Mesendoderm (in vitro differentiated cells): ENCODE results near the gene SYT1.

Experiments used
- DNase-seq: peaks from one replicate; pipeline ENCODE4 v3.0.0; 2013
- H2AK5ac ChIP-seq: 2 replicates; pipeline ENCODE4 v1.6.1; 2013; ENCODE audit warnings: low read length, inconsistent platforms
- H2BK120ac ChIP-seq: 2 replicates; pipeline ENCODE4 v1.6.1; 2013; ENCODE audit warnings: low read depth, mild to moderate bottlenecking, low read length, moderate library complexity, mixed read lengths
- H2BK15ac ChIP-seq: replicated peaks from 2 replicates; pipeline ENCODE4 v1.6.1; 2013; ENCODE audit warnings: low read depth, mild to moderate bottlenecking, moderate library complexity
- H2BK5ac ChIP-seq: 2 replicates; pipeline ENCODE4 v1.6.1; 2013; ENCODE audit warnings: low read length, inconsistent platforms
- H3K18ac ChIP-seq: 2 replicates; pipeline ENCODE4 v1.6.1; 2013; ENCODE audit warnings: mild to moderate bottlenecking, low read length, mixed read lengths
- H3K23ac ChIP-seq: one replicate; pipeline ENCODE4 v1.6.1; 2013; ENCODE audit warnings: low read length
- H3K27ac ChIP-seq: 2 replicates; pipeline ENCODE4 v1.5.1; 2013; ENCODE audit warnings: low read depth, mild to moderate bottlenecking, inconsistent platforms, low read length, moderate library complexity
- H3K27me3 ChIP-seq: 2 replicates; pipeline ENCODE4 v1.6.1; 2013; ENCODE audit warnings: low read length, control low read depth, mild to moderate bottlenecking, inconsistent platforms; ENCODE audit not compliant: insufficient read depth, poor library complexity
- H3K36me3 ChIP-seq: 2 replicates; pipeline ENCODE4 v1.6.1; 2013; ENCODE audit warnings: low read length, inconsistent platforms; ENCODE audit not compliant: control insufficient read depth, insufficient read depth
- H3K4ac ChIP-seq: one replicate; pipeline ENCODE4 v1.6.1; 2013; ENCODE audit warnings: low read depth, mild to moderate bottlenecking, low read length, moderate library complexity
- H3K4me1 ChIP-seq: 2 replicates; pipeline ENCODE4 v1.6.1; 2013; ENCODE audit warnings: low read depth, low read length, inconsistent platforms; ENCODE audit not compliant: control insufficient read depth
- H3K4me2 ChIP-seq: 2 replicates; pipeline ENCODE4 v1.6.1; 2013; ENCODE audit warnings: low read length
- H3K4me3 ChIP-seq: 2 replicates; pipeline ENCODE4 v1.5.1; 2013; ENCODE audit warnings: mild to moderate bottlenecking, low read length
- H3K56ac ChIP-seq: one replicate; pipeline ENCODE4 v1.6.1; 2013; ENCODE audit warnings: low read length
- H3K79me1 ChIP-seq: 2 replicates; pipeline ENCODE4 v1.6.1; 2013; ENCODE audit warnings: low read length, inconsistent platforms
- H3K79me2 ChIP-seq: 2 replicates; pipeline ENCODE4 v1.6.1; 2013; ENCODE audit warnings: mild to moderate bottlenecking, low read length; ENCODE audit not compliant: control insufficient read depth, insufficient read depth
- H3K9ac ChIP-seq: 2 replicates; pipeline ENCODE4 v1.6.1; 2013; ENCODE audit warnings: low read length, inconsistent platforms
- H4K5ac ChIP-seq: one replicate; pipeline ENCODE4 v1.6.1; 2013; ENCODE audit warnings: low read length
- H4K8ac ChIP-seq: one replicate; pipeline ENCODE4 v1.6.1; 2013; ENCODE audit warnings: low read depth, mild to moderate bottlenecking, control low read depth, low read length, moderate library complexity
- WGBS: extraction: QIAGEN DNeasy Blood & Tissue Kit; methylation state at CpG from one replicate; pipeline ENCODE4 v1.1.7; 2013; ENCODE audit warnings: low lambda C conversion rate, missing lambda C conversion rate; ENCODE audit not compliant: insufficient coverage; ENCODE audit errors: extremely low coverage; 5-methylcytosine and 5-hydroxymethylcytosine counted together

Gene SYT1

GRCh38 chr12:79357048-79357447 is 492.5 kb downstream of the SYT1 start:
- H3K27me3 ChIP-seq, result no peaks in the 10 kb centered on the region
- no peak overlapping the region for H2AK5ac ChIP-seq
- H2BK120ac ChIP-seq, result no peak overlapping the region
- no peak overlapping the region for H4K5ac ChIP-seq
- no peaks in the 10 kb centered on the region for H3K36me3 ChIP-seq
- H3K4ac ChIP-seq, result no peak overlapping the region
- no peak overlapping the region for H3K9ac ChIP-seq
- no peak overlapping the region for H4K8ac ChIP-seq
- H2BK5ac ChIP-seq, result no peak overlapping the region
- no peak overlapping the region for H3K27ac ChIP-seq
- no peaks in the 10 kb centered on the region for H3K79me2 ChIP-seq
- no peak overlapping the region for H3K56ac ChIP-seq
- no peak for DNase-seq
- H3K79me1 ChIP-seq, result no peaks in the 10 kb centered on the region
- no peak overlapping the region for H3K23ac ChIP-seq
- no peaks in the 10 kb centered on the region for H3K4me1 ChIP-seq
- no peak overlapping the region for H3K4me3 ChIP-seq
- no peak overlapping the region for H2BK15ac ChIP-seq
- H3K18ac ChIP-seq, result no peak overlapping the region
- H3K4me2 ChIP-seq, result no peak overlapping the region

- Histone ChIP-seq H4K8ac (no peak overlapping the region), H3K79me1 (no peaks in the 10 kb centered on the region), H3K27ac (no peak overlapping the region), H2BK15ac (no peak overlapping the region), H3K18ac (no peak overlapping the region), H3K56ac (no peak overlapping the region), H3K4me2 (no peak overlapping the region), H2BK120ac (no peak overlapping the region), H3K9ac (no peak overlapping the region), H3K23ac (no peak overlapping the region), H4K5ac (no peak overlapping the region), H3K79me2 (no peaks in the 10 kb centered on the region), H2AK5ac (no peak overlapping the region), H3K4me3 (no peak overlapping the region), H3K4me1 (no peaks in the 10 kb centered on the region), H3K4ac (no peak overlapping the region), H2BK5ac (no peak overlapping the region), H3K36me3 (no peaks in the 10 kb centered on the region), H3K27me3 (no peaks in the 10 kb centered on the region)
- no CpG with 5 or more reads among the region's 5 CpGs for WGBS
- peak; percentile 27 for DNase-seq
Observed at GRCh38 chr12:79358716-79359300, 494.2 kb downstream of the SYT1 start.

GRCh38 chr12:79360286-79360685 is 495.7 kb downstream of the SYT1 start:
- no peak overlapping the region for H2BK120ac ChIP-seq
- no peak for DNase-seq

GRCh38 chr12:79360936-79361335 is 496.4 kb downstream of the SYT1 start:
- Histone ChIP-seq H4K5ac (no peak overlapping the region), H3K56ac (no peak overlapping the region), H4K8ac (no peak overlapping the region), H3K9ac (no peak overlapping the region), H2BK15ac (no peak overlapping the region), H3K79me1 (no peaks in the 10 kb centered on the region), H3K27me3 (no peaks in the 10 kb centered on the region), H3K18ac (no peak overlapping the region), H3K23ac (no peak overlapping the region), H3K4ac (no peak overlapping the region), H2BK5ac (no peak overlapping the region), H3K4me1 (no peaks in the 10 kb centered on the region), H3K27ac (no peak overlapping the region), H3K36me3 (no peaks in the 10 kb centered on the region), H3K4me2 (no peak overlapping the region), H3K79me2 (no peaks in the 10 kb centered on the region), H2AK5ac (no peak overlapping the region), H3K4me3 (no peak overlapping the region), H2BK120ac (no peak overlapping the region)
- DNase-seq, result no peak

More at GRCh38 chr12:79360286-79360685, 495.7 kb downstream of the SYT1 start:
- Histone ChIP-seq H3K27me3 (no peaks in the 10 kb centered on the region), H4K8ac (no peak overlapping the region), H2BK15ac (no peak overlapping the region), H3K4me1 (no peaks in the 10 kb centered on the region), H2BK5ac (no peak overlapping the region), H3K9ac (no peak overlapping the region), H3K79me2 (no peaks in the 10 kb centered on the region), H3K4ac (no peak overlapping the region), H3K4me3 (no peak overlapping the region), H3K27ac (no peak overlapping the region), H3K79me1 (no peaks in the 10 kb centered on the region), H3K23ac (no peak overlapping the region), H3K36me3 (no peaks in the 10 kb centered on the region), H3K56ac (no peak overlapping the region), H2AK5ac (no peak overlapping the region), H4K5ac (no peak overlapping the region), H3K18ac (no peak overlapping the region), H3K4me2 (no peak overlapping the region)
- no CpG with 5 or more reads among the region's 1 CpG for WGBS

GRCh38 chr12:79364197-79364596 is 499.6 kb downstream of the SYT1 start:
- H2AK5ac ChIP-seq, result no peak overlapping the region
- H3K56ac ChIP-seq, result no peak overlapping the region
- no peak overlapping the region for H4K5ac ChIP-seq
- no peak overlapping the region for H2BK120ac ChIP-seq
- no peaks in the 10 kb centered on the region for H3K27me3 ChIP-seq
- H3K27ac ChIP-seq, result no peak overlapping the region
- peak; percentile 8 for DNase-seq
- no CpG with 5 or more reads among the region's 4 CpGs for WGBS
- H3K18ac ChIP-seq, result no peak overlapping the region
- no peaks in the 10 kb centered on the region for H3K36me3 ChIP-seq
- H3K4me2 ChIP-seq, result no peak overlapping the region
- H2BK5ac ChIP-seq, result no peak overlapping the region
- H3K4ac ChIP-seq, result no peak overlapping the region
- no peak overlapping the region for H3K4me3 ChIP-seq
- H3K79me1 ChIP-seq, result no peaks in the 10 kb centered on the region
- H4K8ac ChIP-seq, result no peak overlapping the region
- H3K4me1 ChIP-seq, result no peaks in the 10 kb centered on the region
- no peak overlapping the region for H3K23ac ChIP-seq
- H2BK15ac ChIP-seq, result no peak overlapping the region
- H3K79me2 ChIP-seq, result no peaks in the 10 kb centered on the region
- no peak overlapping the region for H3K9ac ChIP-seq

GRCh38 chr12:79366374-79366773 is 501.8 kb downstream of the SYT1 start:
- H3K79me1 ChIP-seq, result no peaks in the 10 kb centered on the region
- no peak overlapping the region for H3K4me3 ChIP-seq
- no peak overlapping the region for H4K8ac ChIP-seq
- H3K4me2 ChIP-seq, result no peak overlapping the region
- H3K23ac ChIP-seq, result no peak overlapping the region
- no peak overlapping the region for H3K18ac ChIP-seq
- H3K4ac ChIP-seq, result no peak overlapping the region
- WGBS, result no CpG with 5 or more reads among the region's 2 CpGs
- H2BK5ac ChIP-seq, result no peak overlapping the region
- no peak overlapping the region for H3K9ac ChIP-seq
- no peaks in the 10 kb centered on the region for H3K36me3 ChIP-seq
- no peak overlapping the region for H2BK120ac ChIP-seq
- no peak overlapping the region for H2BK15ac ChIP-seq
- H4K5ac ChIP-seq, result no peak overlapping the region
- no peak overlapping the region for H2AK5ac ChIP-seq
- H3K27me3 ChIP-seq, result no peaks in the 10 kb centered on the region
- H3K79me2 ChIP-seq, result no peaks in the 10 kb centered on the region
- H3K56ac ChIP-seq, result no peak overlapping the region
- peaks cover 2% of the 10 kb centered on the region for H3K4me1 ChIP-seq
- no peak overlapping the region for H3K27ac ChIP-seq
- DNase-seq, result peak; percentile 8
